Measurements from ENCODE around the gene TCTN2.

DNA sequence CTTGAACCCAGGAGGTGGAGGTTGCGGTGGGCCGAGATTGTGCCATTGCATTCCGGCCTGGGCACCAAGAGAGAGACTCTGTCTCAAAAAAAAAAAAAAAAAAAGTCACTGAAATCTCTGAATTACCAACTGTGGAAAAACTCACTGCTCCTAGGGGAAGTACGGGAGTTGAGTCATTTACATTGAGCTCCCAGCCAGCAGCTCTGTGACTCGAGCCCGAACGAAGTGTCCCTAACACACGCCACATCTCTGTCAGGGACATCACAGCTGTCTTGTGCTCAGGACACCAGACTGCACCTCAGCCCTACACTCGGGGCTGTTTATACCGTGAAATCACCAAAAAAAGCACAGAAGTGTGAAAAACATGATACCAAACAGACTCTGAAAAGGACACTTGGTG is 62.3 kb downstream of the TCTN2 start:
- TF ChIP-seq, protein P1, sequence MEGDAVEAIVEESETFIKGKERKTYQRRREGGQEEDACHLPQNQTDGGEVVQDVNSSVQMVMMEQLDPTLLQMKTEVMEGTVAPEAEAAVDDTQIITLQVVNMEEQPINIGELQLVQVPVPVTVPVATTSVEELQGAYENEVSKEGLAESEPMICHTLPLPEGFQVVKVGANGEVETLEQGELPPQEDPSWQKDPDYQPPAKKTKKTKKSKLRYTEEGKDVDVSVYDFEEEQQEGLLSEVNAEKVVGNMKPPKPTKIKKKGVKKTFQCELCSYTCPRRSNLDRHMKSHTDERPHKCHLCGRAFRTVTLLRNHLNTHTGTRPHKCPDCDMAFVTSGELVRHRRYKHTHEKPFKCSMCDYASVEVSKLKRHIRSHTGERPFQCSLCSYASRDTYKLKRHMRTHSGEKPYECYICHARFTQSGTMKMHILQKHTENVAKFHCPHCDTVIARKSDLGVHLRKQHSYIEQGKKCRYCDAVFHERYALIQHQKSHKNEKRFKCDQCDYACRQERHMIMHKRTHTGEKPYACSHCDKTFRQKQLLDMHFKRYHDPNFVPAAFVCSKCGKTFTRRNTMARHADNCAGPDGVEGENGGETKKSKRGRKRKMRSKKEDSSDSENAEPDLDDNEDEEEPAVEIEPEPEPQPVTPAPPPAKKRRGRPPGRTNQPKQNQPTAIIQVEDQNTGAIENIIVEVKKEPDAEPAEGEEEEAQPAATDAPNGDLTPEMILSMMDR (IDR thresholded peaks at IDR 0.05), result no peak
- TF ChIP-seq POLR2AphosphoS5 (IDR thresholded peaks at IDR 0.05; ENCODE audit: insufficient read depth in 1 of 2, low read depth in 1 of 2), result no peak
